NCI-H2107 treated with DMSO at 0.1 percent for 48 hours (cell line): ENCODE data around the gene DLG2.
"Not testable (repeated sequence)": the region's sequence is repeated elsewhere in the genome, so short reads cannot be mapped to it uniquely, and the experiment has no call there.

ENCODE experiments used
- DNase-seq: peaks from one replicate; lab custom pipeline; 2025; ENCODE audit not compliant: unreplicated experiment; lab: John Stamatoyannopoulos, UW

Gene DLG2

DNA sequence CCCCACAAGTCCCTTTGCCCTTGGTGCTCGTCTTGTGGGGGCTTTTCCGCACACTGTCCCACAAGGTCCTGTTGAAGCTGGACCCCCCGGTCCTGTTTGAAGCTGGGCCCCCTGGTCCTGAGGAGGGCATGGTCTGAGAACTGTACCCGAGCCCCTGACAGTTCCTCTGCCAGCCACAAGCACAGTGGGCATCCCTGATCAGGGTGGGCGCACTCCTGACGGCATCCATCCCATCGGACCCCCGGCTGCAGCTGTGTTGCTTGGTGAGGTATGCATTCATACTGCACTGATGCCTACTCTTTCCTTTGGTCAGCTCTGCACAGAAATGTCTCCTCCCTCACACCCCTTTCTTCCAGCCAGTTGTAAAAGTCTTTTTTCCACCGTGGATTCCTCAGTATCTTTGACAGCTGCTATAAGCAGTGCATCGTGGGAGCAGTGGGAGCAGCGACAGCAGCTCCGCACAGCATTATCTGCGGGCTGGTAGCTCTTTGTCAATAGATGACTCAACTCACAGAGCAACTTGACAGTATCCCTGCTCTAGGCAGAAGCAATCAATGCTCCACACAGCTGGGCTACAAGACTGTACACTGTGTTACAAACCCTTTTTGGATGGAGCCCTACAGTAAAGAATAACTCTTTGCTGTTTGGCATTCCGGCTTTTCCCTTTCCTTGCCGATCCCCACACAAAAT is 1310.1 kb downstream of the DLG2 start:
- DNase-seq: no peak

DNA sequence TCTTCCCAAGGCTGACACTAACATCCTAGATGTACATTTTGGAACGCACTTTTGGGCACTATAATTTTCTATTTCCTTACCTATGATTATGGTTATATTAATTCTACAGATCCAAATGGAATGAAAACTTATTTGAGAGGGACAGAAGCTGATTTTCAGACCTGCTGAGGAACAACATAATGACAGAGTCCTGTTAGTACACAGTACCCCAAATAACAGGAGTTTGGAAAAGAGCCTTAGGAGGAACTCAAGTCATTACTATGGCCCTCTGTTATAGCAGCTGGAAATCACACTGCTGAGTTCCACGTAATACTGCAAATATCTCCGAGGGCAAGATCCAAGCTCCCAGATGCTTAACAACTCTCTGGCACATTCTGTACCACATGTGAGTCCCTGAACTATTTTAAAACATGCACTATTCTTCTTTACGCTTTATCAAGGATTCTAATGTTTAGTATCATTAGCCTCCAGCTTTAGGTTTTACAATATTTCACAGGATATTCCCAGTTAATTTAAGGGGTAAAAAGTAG is 1313.2 kb downstream of the DLG2 start:
- no peak for DNase-seq

DNA sequence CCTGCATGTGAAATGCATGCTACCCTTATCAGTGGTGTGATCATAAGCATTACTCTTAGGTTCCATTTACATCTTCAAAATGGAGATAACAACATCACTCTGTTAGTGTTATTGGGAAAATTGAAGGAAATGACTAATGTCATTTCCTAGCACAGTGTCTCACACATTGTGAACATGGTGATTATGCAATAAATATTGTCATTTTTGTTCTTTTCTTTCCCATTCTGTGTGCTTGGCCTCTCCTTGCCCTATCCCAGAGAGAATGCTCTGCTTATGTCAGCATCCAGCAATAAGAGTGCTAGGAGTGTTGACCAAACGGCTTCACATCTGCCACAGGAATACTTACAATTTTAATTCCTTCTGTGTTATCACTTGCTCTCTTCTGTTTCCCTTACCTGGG is 1316.9 kb downstream of the DLG2 start:
- DNase-seq: no peak

DNA sequence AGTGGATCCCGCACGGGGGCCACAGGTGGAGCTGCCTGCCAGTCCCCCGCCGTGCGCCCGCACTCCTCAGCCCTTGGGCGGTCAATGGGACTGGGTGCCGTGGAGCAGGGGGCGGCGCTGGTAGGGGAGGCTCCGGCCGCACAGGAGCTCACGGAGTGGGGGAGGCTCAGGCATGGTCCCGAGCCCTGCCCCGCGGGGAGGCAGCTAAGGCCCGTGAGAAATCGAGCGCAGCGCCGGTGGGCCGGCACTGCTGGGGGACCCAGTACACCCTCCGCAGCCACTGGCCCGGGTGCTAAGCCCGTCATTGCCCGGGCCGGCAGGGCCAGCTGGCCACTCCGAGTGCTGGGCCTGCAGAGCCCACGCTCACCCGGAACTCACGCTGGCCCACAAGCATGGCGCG is 1318.7 kb downstream of the DLG2 start:
- DNase-seq: not testable (repeated sequence)

DNA sequence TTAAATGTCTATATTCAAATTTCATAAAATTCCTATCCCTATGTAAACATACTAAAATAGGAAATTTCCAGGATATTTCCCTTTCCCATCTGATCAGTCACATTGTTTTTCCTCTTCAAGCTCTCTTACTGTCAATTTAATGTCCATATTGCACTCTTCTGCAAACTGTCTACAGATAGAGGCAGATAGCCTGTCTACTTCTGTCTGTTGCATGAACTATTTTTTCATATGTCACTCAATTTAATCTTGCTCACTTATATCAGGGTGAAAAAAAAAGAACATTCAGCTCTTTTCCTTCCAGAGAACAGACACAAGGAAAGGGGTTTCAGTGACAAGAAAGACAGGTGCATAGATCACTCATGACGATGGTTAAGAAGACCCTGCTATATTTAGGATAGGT is 1327.1 kb downstream of the DLG2 start:
- DNase-seq: no peak

DNA sequence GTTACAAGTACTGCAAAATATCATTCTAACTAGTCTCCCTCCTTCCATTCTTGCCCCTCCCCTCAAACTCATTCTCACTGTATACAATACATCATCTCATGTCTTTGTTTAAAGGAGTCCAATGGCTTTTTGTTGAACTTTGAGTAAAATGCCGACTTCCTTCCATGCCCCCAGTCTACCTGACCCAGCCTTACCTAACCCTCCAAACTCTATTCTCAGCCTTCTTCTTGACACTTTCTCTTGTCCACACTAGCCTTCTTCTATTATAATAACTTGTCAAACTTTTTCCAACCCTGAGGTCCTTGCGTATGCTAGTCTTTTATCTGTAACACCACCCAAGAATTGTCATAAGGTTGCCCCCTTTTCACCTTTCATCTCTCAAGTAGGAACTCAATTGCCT is 1329.6 kb downstream of the DLG2 start:
- no peak for DNase-seq

DNA sequence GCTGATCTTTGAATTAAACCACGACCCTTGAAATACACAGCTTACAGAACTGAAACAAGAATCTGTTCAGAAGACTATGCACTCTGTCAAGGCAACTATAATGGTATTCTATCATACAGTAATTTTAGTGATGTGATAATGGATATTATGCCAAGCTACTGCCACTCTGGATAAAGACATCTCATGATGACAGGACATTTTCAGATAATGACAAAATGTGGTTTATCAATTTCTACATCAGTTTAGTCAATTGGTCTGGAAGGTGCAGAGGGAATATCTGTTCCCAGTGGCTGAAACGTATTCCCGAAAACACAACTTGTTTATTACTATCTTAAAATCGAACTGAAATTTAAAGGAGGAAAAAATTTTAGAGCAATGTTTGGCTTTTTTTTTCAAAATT is 1331.3 kb downstream of the DLG2 start:
- DNase-seq: no peak

DNA sequence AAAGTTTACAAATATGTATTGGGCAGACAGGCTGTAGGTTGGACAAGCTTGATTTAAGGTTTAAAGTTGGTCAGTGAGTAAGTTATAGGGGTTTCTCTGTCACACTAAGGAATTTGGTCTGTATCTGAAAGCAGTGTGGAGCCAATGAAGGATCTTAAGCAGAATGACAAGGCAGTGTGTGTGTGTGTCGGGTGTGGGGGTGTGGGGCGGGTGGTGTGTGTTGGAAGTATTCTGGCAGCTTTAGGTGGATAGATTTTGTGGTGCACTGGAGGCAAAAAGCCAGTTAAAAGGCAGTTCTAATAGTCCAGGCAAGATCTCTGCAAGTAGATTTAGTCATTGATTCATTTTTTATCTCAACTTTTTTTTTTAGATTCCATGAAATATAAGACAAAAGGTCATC is 1334.2 kb downstream of the DLG2 start:
- no peak for DNase-seq

DNA sequence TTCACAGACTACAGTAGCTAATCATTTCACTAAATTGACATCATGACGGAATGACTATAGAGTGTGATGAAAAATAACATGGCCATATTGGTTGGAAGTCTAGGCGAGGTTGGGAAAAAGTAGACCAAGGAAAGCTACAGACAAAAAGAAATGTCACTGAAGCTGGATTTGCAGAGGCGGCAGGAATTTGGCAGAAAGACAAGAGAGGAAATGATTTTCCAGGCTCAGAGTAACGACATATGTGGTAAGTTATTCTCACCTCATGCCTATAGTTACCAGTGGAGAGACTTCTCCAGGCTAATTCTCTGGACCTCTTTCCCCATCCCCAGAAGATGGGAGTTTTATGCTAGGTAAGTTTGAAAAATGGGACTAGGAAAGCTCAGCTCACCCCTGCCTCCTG is 1335.1 kb downstream of the DLG2 start:
- no peak for DNase-seq

DNA sequence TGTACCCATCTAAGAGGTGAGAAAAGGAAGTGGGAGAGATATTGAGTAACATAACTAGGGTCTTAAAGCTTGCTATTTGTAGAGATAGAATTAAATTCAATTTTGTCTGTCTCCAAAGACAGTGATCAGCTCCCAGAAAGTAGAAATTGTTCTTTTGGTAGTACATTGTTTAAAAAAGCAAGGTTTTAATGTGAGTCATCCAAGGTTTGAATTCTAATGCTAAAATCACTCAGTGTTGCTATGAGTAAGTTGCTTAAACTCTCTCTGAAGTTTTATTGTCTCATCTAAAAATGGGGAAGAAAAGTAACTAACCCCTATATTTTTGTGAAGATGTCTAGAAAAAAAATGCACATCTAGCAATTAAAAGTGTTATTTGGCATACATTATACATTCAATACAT is 1336.5 kb downstream of the DLG2 start:
- no peak for DNase-seq

DNA sequence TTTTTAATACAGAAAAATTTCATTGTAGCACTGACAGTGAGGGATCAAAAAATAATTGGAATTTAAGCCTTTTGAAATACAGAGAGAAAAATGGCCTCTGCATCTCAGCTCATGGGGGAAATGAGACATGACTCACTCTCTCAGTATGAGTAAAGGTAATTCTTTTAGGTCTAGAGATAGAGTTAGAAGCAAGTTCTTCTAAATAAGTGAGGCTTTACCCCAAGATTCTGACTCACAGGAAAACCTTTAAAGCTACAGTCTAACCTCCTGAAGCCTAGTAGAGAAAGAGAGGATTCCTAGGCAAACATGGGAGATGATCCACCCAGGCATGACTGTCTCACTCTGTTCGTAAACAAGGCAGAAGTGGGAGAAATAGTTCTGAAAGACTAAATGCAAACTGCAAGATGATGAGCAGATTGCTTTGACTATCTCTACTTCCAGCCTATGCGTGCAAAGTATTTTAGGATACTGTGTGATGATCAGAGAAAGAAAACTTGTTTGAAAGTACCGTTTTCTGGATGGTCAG is 1337.7 kb downstream of the DLG2 start:
- no peak for DNase-seq

DNA sequence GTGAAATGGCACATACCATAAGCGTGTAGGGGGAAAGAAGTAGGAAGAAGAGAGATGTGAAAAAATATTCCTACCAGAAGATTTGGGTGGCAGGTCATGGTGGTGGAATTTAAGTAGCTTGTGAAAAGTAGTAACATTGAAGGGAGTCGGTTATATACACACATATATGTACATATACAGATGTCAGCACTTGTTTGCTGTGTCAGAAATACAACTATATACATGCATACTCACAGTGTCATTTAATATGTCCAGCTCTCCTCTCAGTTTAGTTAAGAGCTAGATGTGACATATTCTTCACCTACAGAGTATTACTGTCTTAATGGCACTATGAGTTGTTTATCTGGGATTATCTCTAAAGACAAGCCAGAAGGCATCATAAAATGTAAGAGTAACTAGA is 1353.6 kb downstream of the DLG2 start:
- DNase-seq: no peak

DNA sequence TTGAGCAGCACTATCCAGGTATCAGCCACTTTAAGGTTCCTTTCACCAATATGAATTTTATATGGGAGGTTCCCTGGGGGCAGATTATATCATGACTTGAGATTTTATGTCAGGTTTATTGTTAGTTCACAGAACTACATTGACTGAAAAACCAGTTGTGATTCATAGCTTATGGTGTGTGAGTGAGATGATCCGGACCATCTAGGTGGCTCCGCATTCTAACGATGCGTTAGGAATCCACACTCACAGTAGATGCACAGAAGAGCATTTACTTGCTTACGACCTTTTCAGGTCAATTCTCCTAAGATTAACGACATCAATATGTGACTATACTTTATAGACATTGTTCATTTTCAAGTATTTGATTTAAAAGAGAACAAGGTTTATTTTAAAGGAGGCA is 1356.7 kb downstream of the DLG2 start:
- no peak for DNase-seq

DNA sequence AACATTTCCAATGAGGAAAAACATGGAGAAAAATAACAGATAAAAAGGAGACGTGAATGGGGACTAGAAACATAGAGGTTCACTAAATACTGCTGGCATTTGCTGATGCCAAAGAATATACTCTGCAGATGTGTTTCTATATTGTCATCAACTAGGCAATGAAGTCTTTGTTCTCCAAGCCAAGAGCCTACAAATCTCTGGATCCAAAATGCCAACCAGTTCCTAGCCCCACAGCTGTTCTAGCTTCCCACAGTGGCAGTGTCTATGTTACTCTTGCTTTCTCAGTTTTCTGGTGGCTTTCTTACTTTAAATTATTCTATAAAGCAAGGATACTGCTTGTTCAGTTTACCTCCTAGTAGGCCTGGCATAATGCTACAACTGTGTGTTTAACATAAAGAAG is 1363.1 kb downstream of the DLG2 start:
- no peak for DNase-seq

DNA sequence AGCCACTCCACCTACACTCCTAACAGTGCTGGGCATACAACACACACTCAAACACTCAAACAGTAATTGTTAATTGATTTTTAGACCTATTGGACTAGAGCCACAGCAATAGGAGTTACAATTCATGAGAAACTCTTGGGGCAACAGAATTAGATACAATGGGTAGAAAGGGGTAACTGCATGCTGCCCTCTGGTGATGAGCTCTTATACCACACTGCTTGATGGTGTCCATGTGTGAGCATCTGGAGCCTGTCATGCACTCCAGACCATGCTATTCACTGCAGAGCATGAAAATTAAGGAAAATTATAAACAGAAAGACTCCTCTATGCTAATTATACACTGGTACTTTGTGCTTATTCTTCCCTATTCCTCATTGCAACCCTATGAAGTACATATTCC is 1365.4 kb downstream of the DLG2 start:
- DNase-seq: no peak

DNA sequence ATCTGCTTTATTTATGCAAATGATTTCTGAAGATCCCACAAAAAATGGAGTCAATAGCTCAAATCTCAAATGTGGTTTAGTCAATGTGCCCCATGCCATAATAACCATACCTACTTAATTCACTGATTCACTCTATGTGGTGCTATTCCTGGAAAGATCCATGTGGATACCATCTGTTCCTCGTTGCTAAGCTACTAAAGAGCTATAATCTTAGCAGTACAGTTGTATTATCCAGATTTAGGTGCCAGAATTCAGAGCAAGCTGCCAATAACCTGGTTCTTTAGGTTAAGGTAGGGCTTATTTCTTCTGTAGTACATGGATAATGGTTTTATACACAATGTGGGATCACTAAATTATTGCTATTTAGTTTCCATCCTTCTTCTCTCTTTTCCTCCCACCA is 1366.3 kb downstream of the DLG2 start:
- no peak for DNase-seq

DNA sequence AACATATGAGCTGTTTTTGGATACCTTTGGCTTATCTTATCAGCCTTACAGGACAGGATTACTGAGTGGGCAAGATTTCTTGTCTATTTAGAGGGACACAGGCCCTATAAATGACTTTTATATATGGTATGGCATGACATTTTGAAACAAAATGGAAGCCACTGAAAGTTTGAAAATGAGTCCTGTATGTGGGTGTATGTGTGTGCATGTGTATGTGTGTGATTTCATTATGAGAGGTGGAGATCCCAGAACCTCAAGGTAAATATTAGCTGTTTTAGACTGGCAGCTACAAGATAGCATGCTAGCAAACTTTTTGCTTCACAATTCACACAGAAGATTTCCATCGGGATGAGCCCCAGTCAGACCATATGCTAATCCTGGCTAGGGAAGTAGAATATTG is 1370.5 kb downstream of the DLG2 start:
- no peak for DNase-seq

DNA sequence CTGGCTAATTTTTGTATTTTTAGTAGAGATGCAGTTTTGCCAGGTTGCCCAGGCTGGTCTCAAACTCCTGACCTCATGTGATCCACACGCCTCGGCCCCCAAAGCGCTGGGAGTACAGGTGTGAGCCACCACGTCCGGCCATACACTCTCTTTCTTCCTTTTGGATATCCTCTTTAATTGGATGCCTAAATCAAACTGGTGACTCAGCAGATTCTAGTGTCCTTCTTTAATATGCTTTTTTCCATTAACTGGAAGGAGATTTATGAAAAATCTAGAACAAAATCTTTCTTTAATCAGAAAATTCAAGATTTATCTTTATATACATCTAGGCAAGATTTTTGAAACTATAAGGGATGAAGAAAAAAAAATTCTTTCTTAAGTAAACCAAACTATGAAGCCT is 1371.7 kb downstream of the DLG2 start:
- no peak for DNase-seq

DNA sequence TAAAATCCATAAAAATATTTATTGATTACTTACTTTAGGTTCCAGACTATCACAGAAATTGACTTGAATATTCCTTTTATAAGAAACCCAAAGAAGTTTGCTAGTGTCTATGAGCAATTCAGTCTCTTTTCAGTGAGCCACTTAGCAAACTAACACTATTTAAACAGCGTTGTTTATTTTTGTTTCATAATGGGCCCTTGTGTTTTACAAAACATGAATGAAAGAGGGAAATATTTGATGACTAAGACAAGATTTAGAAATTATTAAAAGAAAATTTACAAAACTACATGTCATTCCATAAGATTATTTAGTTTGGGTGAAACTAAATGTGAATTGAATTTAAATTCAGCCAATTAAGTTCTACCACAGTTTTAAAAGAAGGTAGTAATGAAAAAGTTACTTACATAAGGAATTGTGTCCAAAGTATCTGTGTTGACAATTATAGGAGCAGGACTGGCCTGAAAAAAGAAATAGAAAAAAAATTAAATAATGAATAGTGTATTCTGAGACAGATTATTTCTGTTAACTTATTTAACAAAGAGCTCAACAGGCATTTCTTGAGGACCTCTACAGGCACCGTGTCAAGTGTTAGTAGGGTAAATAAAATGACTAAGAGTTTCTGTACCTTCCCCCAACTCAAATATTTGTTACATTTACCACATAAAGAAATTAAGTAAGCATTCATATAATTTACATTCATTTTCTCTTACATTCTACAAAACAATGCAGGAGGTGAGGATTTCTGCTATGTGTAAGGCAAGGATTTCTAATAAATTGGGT is 1376.1 kb downstream of the DLG2 start:
- no peak for DNase-seq

DNA sequence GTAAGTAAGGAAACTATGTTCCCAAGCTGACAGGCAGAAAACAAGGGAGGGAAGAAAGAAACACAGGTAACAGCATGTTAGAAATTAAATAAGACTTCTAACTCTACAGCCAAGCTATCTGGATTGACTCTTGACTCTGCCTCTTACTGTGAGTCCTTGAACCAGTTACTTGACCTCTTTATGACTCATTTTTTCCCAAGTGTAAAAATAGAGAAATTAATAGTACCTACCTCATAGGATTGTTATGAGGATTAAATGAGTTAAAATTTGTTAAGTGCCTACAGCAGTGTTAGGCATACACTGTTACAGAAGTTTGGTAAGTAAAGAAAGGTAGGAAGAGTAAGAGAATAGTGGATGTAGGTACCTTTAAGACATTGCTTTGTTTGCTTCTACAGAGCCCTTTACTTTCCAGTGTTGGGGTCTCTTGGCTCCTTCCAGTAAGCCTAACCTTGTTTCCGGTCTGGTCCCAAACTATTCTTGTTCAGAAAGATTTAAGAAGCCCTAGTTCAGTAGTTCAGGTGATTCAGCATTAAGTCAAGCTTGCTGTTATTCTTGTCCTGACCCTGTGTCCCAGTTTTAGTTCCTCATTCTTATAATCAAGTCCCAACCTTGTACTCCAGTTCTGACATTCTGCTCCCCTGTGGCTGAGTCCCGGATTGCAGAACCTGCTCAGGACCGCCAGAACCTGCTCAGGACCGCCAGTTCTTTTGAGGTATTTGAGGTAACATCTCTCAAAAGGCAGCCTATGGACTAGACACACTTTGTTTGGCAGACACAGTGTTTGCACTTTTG is 1377.6 kb downstream of the DLG2 start:
- DNase-seq: no peak

DNA sequence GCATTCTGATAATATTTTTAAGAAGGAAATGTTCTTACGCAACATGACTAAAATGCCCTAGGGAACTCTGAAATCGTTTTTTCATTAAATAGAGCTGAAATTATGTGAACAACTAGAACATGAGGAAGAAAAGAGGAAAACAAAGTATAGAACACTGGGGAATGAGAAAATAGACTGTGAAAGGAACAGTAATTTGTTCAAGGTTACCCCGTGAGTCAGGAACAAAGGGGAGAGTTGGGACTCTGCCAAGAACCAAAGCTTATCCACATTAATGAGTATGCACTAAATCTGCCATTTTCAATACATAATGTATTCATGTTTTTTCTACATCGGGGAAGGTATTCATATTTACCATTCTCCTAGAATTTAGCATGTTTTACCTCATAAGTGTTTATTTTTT is 1379.2 kb downstream of the DLG2 start:
- no peak for DNase-seq

DNA sequence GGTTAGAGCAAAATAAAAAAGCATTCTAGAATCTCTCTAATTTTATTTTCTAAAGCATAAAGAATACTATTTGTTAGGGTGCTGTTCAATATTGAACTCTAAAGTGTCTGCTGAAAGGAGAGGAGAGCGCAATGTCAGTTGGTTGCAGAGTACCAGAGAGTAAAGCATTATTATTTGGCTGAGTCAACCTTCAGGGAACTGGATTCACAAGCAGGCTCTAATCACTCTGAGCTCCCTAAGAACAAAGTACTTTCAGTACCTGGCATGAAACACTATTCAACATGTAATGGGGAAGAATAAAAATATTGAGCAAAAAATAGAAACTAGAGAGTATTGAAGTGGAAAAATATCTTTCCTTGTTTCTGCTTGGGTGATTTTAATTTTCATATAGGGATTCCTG is 1380.0 kb downstream of the DLG2 start:
- no peak for DNase-seq
